T-helper 2 cell treated with Interferon-gamma antibody and Interleukin-4, amounts not matched to agents 5 μg/mL and 100 μg/mL, for 36 hours (primary cell): ENCODE measurements around the gene NT5C1A.

Experiments used
- DNase-seq: peaks from one replicate; pipeline ENCODE4 v3.0.0; 2021; ENCODE audit warnings: low spot score
- H3K27ac Mint-ChIP-seq: one replicate; pipeline ENCODE4 v1.8.0; 2021; ENCODE audit warnings: mild to moderate bottlenecking, mixed read lengths
- H3K27me3 Mint-ChIP-seq: one replicate; pipeline ENCODE4 v1.8.0; 2021; ENCODE audit warnings: low read depth, mixed read lengths
- H3K36me3 Mint-ChIP-seq: one replicate; pipeline ENCODE4 v1.8.0; 2021; ENCODE audit warnings: low read depth, mixed read lengths
- H3K4me1 Mint-ChIP-seq: one replicate; pipeline ENCODE4 v1.8.0; 2021; ENCODE audit warnings: low read depth, mixed read lengths
- H3K4me3 Mint-ChIP-seq: one replicate; pipeline ENCODE4 v1.8.0; 2022; ENCODE audit warnings: mild to moderate bottlenecking, moderate library complexity, mixed read lengths
- H3K9me3 Mint-ChIP-seq: one replicate; pipeline ENCODE4 v1.8.0; 2021; ENCODE audit warnings: mixed read lengths

NT5C1A gene

DNA sequence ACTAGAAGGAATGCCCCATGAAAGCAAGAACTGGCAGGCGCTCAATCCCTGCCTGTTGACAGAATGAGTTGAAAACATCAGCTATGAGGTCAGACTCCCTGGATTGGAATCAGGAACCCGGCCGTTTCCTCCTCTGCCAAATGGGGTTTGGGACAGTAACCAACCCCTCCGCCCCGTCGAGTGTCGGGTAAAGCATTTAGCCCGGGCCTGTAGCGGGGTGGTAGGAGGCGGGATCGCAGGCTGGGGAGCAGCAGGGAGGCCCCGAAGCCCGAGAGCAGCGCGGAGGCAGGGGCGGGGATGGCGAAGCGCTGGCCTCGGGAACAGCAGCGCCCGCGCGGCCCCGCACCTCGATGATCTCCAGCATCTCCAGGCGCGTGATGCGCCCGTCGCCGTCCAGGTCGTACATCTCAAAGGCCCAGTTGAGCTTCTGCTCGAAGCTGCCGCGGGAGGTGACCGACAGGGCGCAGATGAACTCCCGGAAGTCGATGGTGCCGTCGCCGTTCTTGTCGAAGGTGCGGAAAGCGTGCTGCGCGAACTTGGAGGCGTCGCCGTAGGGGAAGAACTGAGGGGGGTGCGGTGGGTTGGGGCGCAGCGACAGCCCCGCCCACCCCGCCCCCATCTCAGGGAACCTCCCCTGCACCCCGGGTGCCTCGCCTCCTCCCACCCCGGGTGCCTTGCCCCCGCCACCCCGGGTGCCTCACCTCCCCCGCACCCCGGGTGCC, 11.8 kb upstream of the NT5C1A start:
- no peaks in the 10 kb centered on the region for H3K36me3 Mint-ChIP-seq
- H3K4me3 Mint-ChIP-seq = no peak overlapping the region
- no peak overlapping the region for H3K27ac Mint-ChIP-seq
- peaks cover 59% of the 10 kb centered on the region for H3K27me3 Mint-ChIP-seq
- no peak for DNase-seq
- H3K9me3 Mint-ChIP-seq = no peaks in the 10 kb centered on the region
- H3K4me1 Mint-ChIP-seq = peaks cover 4% of the 10 kb centered on the region

GRCh38 chr1:39681999-39682398, 10.1 kb upstream of the NT5C1A start:
- no peak for DNase-seq
- Mint-ChIP-seq H3K9me3 (no peaks in the 10 kb centered on the region), H3K4me1 (peaks cover 4% of the 10 kb centered on the region), H3K27ac (no peak overlapping the region), H3K4me3 (no peak overlapping the region), H3K27me3 (peaks cover 44% of the 10 kb centered on the region), H3K36me3 (no peaks in the 10 kb centered on the region)

DNA sequence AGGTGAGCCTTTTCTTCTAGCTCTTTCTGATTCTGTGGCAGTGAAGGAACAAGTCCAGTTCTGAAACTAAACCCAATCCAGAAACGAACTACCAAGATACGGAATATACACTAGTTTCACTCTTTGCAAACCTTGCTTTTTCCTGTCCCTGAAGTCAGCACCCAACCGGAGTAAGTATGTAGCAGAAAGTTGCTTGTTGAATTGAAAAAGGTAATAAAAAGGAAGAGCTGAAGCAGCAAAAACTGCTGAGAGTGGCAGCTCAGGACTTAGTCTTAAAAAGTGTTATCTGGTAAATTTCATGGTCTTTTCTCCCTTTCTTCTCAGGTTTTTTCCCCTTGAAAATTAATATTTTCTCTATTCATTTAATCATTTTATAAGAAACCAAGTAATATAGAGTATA, 9.4 kb upstream of the NT5C1A start:
- no peak overlapping the region for H3K27ac Mint-ChIP-seq
- H3K9me3 Mint-ChIP-seq = no peaks in the 10 kb centered on the region
- H3K36me3 Mint-ChIP-seq = no peaks in the 10 kb centered on the region
- peaks cover 39% of the 10 kb centered on the region for H3K27me3 Mint-ChIP-seq
- DNase-seq = no peak
- no peak overlapping the region for H3K4me3 Mint-ChIP-seq
- H3K4me1 Mint-ChIP-seq = peaks cover 4% of the 10 kb centered on the region

DNA sequence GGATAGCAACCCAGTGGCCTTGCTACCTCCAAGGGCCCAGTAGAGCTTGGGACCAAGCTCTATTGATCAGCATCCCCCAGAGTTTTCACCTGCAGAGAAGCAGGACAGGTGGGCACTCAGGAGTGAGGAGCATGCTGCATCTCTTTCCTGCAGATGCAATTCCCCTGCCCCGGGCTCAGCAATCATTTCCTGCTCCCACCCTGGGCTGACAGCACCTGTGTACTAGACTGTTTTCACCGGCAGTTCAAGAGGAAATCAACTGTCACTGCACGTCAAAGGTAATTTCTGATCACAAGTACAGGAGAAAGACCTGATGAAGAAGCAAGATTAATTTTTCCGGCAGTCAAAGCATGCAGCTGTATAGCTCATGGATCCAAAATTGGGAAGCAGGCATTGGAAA, 8.8 kb upstream of the NT5C1A start:
- H3K27ac Mint-ChIP-seq = no peak overlapping the region
- no peak for DNase-seq
- H3K9me3 Mint-ChIP-seq = no peaks in the 10 kb centered on the region
- no peaks in the 10 kb centered on the region for H3K36me3 Mint-ChIP-seq
- H3K4me3 Mint-ChIP-seq = no peak overlapping the region
- H3K4me1 Mint-ChIP-seq = peaks cover 4% of the 10 kb centered on the region
- H3K27me3 Mint-ChIP-seq = peaks cover 37% of the 10 kb centered on the region

GRCh38 chr1:39679821-39680220, 7.9 kb upstream of the NT5C1A start:
- H3K27me3 Mint-ChIP-seq = peaks cover 31% of the 10 kb centered on the region
- no peak overlapping the region for H3K27ac Mint-ChIP-seq
- DNase-seq = no peak
- no peaks in the 10 kb centered on the region for H3K36me3 Mint-ChIP-seq
- H3K4me1 Mint-ChIP-seq = peaks cover 4% of the 10 kb centered on the region
- no peak overlapping the region for H3K4me3 Mint-ChIP-seq
- H3K9me3 Mint-ChIP-seq = no peaks in the 10 kb centered on the region

- Mint-ChIP-seq H3K4me1 (peaks cover 4% of the 10 kb centered on the region), H3K36me3 (no peaks in the 10 kb centered on the region), H3K9me3 (no peaks in the 10 kb centered on the region), H3K27ac (no peak overlapping the region), H3K4me3 (no peak overlapping the region), H3K27me3 (peaks cover 28% of the 10 kb centered on the region)
- no peak for DNase-seq
These were observed 7.0 kb upstream of the NT5C1A start for GRCh38 chr1:39678889-39679288.

DNA sequence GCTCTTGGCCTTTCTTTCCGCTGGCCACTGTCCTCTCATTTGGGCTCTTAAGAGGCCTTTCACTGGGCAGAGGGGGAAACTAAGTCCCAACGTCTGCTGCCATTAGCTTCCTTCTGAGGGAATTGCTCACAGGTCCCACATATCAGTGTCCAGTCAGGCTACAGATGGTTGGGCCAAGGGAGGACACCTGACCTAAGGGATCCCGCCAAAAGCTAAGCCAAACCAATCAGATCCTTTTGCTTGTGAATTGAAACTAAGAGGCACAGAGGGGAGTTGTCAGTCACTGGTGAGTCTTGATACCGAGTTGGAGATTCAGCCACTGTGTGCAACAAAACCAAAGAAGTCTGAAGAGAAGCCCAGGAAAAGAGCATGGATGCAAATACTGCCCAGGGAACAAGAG, 5.7 kb upstream of the NT5C1A start:
- Mint-ChIP-seq H3K27me3 (peaks cover 22% of the 10 kb centered on the region), H3K9me3 (no peaks in the 10 kb centered on the region), H3K27ac (no peak overlapping the region), H3K4me3 (no peak overlapping the region), H3K4me1 (peaks cover 4% of the 10 kb centered on the region), H3K36me3 (no peaks in the 10 kb centered on the region)
- DNase-seq = no peak

DNA sequence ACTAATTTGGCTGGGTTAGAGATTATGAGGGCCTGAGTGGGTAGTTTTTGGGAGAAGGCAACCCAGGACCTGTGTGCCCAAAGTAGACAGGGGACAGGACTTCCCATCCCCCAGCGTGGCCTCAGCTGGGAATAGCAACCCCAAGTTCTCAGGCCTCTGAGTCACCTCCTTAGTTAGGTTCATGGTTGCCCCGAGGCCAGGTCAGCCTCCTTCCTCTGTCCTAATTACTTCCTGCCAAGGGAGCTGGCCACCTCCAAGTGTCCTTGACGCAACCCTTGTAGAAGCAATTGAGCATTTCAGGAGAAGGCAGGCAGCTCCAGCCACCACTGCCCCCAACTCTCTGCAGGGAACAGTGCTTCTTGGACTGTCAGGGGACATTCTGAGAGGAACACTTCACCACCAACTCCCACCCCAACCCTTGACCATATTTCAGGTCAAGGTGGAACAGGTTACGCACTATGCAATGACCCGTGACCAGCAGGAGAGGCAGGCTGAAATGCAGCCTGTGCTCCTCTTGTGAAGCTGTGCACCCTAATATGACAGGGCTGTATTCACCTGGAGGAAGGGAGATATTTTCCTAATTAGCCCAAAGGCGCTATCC, 5.1 kb upstream of the NT5C1A start:
- DNase-seq = no peak
- Mint-ChIP-seq H3K36me3 (no peaks in the 10 kb centered on the region), H3K27ac (no peak overlapping the region), H3K4me1 (peaks cover 8% of the 10 kb centered on the region), H3K27me3 (peaks cover 24% of the 10 kb centered on the region), H3K9me3 (no peaks in the 10 kb centered on the region), H3K4me3 (no peak overlapping the region)

DNA sequence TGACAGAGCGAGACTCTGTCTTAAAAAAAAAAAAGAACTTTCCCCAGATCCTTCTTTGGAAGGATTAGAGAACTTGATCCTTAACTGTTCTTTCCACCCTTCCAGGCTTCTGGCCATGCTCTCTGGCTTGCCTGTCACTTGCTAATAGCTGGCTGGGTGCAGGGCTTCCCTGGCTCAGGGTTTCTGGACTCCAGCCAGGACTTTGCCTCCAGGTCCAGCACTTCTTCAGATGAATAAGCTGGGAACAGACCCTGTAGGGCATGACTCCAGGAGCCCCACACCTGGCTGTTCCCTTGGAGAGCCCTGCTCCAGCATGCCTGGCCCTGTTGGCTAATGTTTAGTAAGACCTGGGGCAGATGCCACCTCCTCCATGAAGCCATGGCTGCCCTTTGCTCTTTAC, 3.3 kb upstream of the NT5C1A start:
- Mint-ChIP-seq H3K27me3 (peaks cover 24% of the 10 kb centered on the region), H3K27ac (no peak overlapping the region), H3K4me3 (no peak overlapping the region), H3K9me3 (no peaks in the 10 kb centered on the region), H3K36me3 (no peaks in the 10 kb centered on the region), H3K4me1 (peaks cover 4% of the 10 kb centered on the region)
- DNase-seq = no peak

GRCh38 chr1:39673215-39673614, 1.3 kb upstream of the NT5C1A start:
- H3K36me3 Mint-ChIP-seq = no peaks in the 10 kb centered on the region
- no peaks in the 10 kb centered on the region for H3K9me3 Mint-ChIP-seq
- no peak for DNase-seq
- H3K27me3 Mint-ChIP-seq = peaks cover 30% of the 10 kb centered on the region
- peaks cover 4% of the 10 kb centered on the region for H3K4me1 Mint-ChIP-seq
- H3K27ac Mint-ChIP-seq = no peak overlapping the region
- no peak overlapping the region for H3K4me3 Mint-ChIP-seq

DNA sequence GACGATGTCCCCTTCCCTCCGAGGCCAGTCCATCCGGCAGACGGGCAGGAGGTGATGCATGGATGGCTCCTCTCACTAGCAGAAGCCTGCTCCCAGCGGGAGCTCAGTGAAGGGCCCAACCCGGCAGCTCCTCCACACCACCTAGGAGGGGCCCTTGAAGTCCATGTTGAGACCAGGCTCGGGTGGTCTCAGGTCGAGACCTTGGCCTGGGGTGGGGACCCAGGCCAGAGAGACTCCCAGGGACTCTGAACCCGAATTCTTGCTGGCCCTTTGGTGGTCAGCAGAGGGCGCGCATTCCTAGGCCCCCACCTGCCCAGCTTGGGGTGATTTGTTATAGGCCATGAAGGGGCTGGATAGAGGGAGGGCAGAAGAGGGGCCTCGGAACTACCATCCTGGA, 642 bp upstream of the NT5C1A start:
- Mint-ChIP-seq H3K4me3 (peak overlapping the region; percentile 67), H3K27me3 (peaks cover 30% of the 10 kb centered on the region), H3K36me3 (no peaks in the 10 kb centered on the region), H3K4me1 (peaks cover 7% of the 10 kb centered on the region), H3K27ac (no peak overlapping the region), H3K9me3 (no peaks in the 10 kb centered on the region)
- DNase-seq = no peak

DNA sequence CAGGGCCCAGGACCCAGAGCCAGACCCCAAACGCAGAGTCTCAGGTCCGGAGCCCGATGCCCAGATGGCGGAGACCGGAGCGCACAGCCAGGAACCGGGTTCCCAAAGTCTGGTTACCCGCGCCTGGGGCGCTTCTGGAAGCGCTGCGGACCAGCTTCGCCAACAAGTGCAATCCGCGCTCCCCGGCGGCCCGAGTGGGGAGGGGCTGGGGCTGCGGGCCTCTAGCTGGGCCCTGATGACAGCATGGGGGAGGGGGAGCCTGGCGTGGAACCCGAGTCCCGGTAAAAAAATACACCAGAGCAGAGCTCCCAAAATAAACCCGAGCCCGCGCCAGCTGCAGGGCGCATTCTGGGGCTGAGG, 494 bp downstream of the NT5C1A start:
- Mint-ChIP-seq H3K9me3 (no peaks in the 10 kb centered on the region), H3K4me3 (no peak overlapping the region), H3K27me3 (peaks cover 30% of the 10 kb centered on the region)

DNA sequence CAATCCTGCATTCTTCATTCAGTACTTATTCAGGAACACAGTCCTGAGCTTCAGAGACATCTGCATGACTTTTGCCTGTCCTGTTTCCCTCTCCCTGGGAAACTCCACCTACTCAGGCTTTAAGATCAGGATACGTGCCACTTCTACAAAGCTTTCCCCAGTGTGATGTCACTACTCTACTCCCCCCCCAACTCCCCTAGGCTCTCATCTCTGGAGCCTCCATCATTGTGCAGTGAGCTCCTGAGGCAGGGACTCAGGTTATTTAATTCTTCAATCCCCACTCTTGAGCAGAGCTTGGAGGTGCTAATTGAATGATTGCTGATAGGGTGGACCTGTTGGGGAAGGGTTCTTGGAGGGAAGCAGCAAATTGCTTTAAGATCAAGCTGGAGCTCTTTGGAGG, 1.2 kb downstream of the NT5C1A start:
- Mint-ChIP-seq H3K27me3 (peaks cover 30% of the 10 kb centered on the region), H3K9me3 (no peaks in the 10 kb centered on the region), H3K27ac (peak overlapping the region; percentile 37), H3K36me3 (no peaks in the 10 kb centered on the region), H3K4me3 (peak overlapping the region; percentile 1), H3K4me1 (peaks cover 18% of the 10 kb centered on the region)
- DNase-seq = no peak

More for the DNA sequence above, 494 bp downstream of the NT5C1A start:
- Mint-ChIP-seq H3K4me1 (peaks cover 14% of the 10 kb centered on the region), H3K27ac (no peak overlapping the region), H3K36me3 (no peaks in the 10 kb centered on the region)
- no peak for DNase-seq

DNA sequence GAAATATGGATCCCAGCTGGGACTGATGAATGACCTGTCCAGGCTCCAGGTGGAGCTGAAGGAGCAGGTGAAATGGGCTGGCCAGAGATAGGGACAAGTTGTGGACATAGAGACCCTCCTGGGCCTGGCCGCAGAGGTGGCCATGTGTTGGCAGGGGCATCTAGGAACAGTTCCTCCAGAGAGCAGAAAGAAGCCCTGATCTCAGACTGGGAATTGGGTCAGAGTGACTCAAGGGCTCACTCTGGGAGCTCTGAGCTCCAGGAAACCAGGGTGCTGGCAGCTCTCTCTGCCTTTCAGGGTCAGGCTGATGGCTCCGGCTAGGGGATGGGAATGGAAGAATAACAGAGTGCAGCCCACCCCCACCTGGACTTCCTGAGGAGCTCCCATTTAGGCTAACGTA, 3.0 kb downstream of the NT5C1A start:
- Mint-ChIP-seq H3K27ac (no peak overlapping the region), H3K36me3 (no peaks in the 10 kb centered on the region), H3K4me1 (peaks cover 18% of the 10 kb centered on the region), H3K27me3 (peaks cover 24% of the 10 kb centered on the region), H3K4me3 (no peak overlapping the region), H3K9me3 (no peaks in the 10 kb centered on the region)
- no peak for DNase-seq

DNA sequence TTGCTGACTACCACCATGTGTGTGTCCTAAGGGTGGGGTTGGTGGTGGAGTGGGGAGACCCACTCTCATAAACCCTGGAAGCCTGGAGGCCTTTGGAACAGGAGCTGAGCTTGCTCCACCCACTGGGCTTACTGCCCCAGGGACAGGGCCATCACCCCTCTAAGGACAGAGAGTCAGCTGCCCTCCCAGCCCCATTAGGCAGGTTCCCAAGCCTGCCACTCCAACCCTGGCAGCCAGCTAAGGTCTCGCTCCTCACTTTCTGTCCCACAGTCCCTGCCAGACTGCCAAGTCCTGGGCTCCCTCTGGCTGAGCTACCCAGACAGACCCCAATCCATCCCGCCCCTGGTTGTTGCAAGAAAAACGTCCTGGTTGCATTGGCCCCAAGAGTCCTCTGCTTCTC, 3.8 kb downstream of the NT5C1A start:
- H3K27ac Mint-ChIP-seq = no peak overlapping the region
- peaks cover 18% of the 10 kb centered on the region for H3K4me1 Mint-ChIP-seq
- H3K36me3 Mint-ChIP-seq = no peaks in the 10 kb centered on the region
- no peaks in the 10 kb centered on the region for H3K9me3 Mint-ChIP-seq
- H3K4me3 Mint-ChIP-seq = no peak overlapping the region
- no peak for DNase-seq
- peaks cover 24% of the 10 kb centered on the region for H3K27me3 Mint-ChIP-seq
